Panc1 (cell line): Measurements from ENCODE around the gene TRIM39. TPM values are rescaled to one million over a fixed set of nuclear protein-coding genes. Genes with fewer than 3 reads are reported as not detected.

Experiments used
- ATAC-seq: fragments of 200-7000 bp; cut with Tn5 transposase; 2 replicates; pipeline ENCODE4 v1.9.1; 2020; ENCODE audit warnings: mild to moderate bottlenecking, moderate library complexity
- BruUV-seq: library from RNA; stranded (reverse); fragments of 400-500 nt; replicated peaks from 2 replicates; lab custom pipeline; 2021; lab: Mats Ljungman, UMichigan
- CTCF ChIA-PET: fragments of 300-600 bp; sonication (Branson Sonifier 250); formaldehyde crosslinking; loops from one replicate; lab custom pipeline; 2022; ENCODE audit warnings: antibody characterized with exemption; lab: Charles Lee
- POLR2A ChIA-PET: fragments of 300-600 bp; sonication (Branson Sonifier 250); formaldehyde crosslinking; loops from one replicate; lab custom pipeline; 2022; ENCODE audit warnings: antibody characterized with exemption; lab: Charles Lee
- DNase-seq: peaks from one replicate; pipeline ENCODE4 v3.0.0-alpha.2; 2010; ENCODE audit warnings: low read depth, low spot score
- H3K27ac ChIP-seq: 2 replicates; pipeline ENCODE4 v1.5.1; 2011; ENCODE audit warnings: mild to moderate bottlenecking, low read length, inconsistent platforms
- H3K27me3 ChIP-seq: fragments of 200-500 bp; sonication (Bioruptor generic); 2 replicates; pipeline ENCODE4 v1.6.0; 2014; ENCODE audit warnings: low read length, inconsistent platforms; ENCODE audit not compliant: control insufficient read depth, insufficient read depth
- H3K36me3 ChIP-seq: fragments of 200-500 bp; sonication (Bioruptor generic); 2 replicates; pipeline ENCODE4 v1.5.1; 2014; ENCODE audit warnings: inconsistent platforms, mild to moderate bottlenecking, low read length, moderate library complexity; ENCODE audit not compliant: control insufficient read depth, insufficient read depth
- H3K4me1 ChIP-seq: 2 replicates; pipeline ENCODE4 v1.5.1; 2011; ENCODE audit warnings: inconsistent platforms, mild to moderate bottlenecking, low read length, moderate library complexity; ENCODE audit not compliant: control insufficient read depth, insufficient read depth
- H3K4me3 ChIP-seq, 2 experiments: 2 replicates each; pipeline ENCODE4 v1.5.1; 2011 to 2012; ENCODE audit warnings: low read depth in 2 of 2, low read length in 2 of 2, mild to moderate bottlenecking in 2 of 2, inconsistent platforms in 1 of 2, moderate library complexity in 1 of 2
- H3K9me3 ChIP-seq: fragments of 200-500 bp; sonication (Bioruptor generic); 2 replicates; pipeline ENCODE4 v1.5.1; 2014; ENCODE audit warnings: low read depth, mild to moderate bottlenecking, inconsistent platforms, low read length, moderate library complexity; ENCODE audit not compliant: control insufficient read depth, insufficient read depth
- POLR2AphosphoS5 ChIP-seq: IDR thresholded peaks from 2 replicates; pipeline ENCODE4 v1.6.1; 2012; ENCODE audit warnings: mild to moderate bottlenecking, low read depth, low read length, moderate library complexity
- SIN3A ChIP-seq: IDR thresholded peaks from 2 replicates; pipeline ENCODE4 v1.6.1; 2012; ENCODE audit warnings: low read depth, mild to moderate bottlenecking, low read length, moderate library complexity, borderline replicate concordance; ENCODE audit not compliant: insufficient read depth
- TCF7L2 ChIP-seq: IDR thresholded peaks from 2 replicates; pipeline ENCODE4 v1.6.1; 2011; ENCODE audit warnings: mild to moderate bottlenecking, low read depth, low read length, inconsistent platforms
- in situ Hi-C: cut with HindIII; loops from 2 replicates; pipeline ENCODE4 v1.10.0; 2016; ENCODE audit warnings: low sequenced_read_pairs, low pct_unique_long_range_greater_than_20kb
- intact Hi-C: fragments of 100-400 bp; cut with micrococcal nuclease; formaldehyde crosslinking; loops from one replicate; pipeline ENCODE4 v1.10.0; 2022; ENCODE audit not compliant: unreplicated experiment
- total RNA-seq: library from RNA; stranded (reverse); gene quantifications from one replicate; pipeline ENCODE4 v1.2.1, GENCODE V29; 2021; ENCODE audit not compliant: unreplicated experiment
- TF ChIP-seq, protein P1 (sequence below): fragments of 450-650 bp; IDR thresholded peaks from 2 replicates; pipeline ENCODE4 v1.5.1; 2017; ENCODE audit warnings: mild to moderate bottlenecking
- TF ChIP-seq, protein P2 (sequence below), 2 experiments: IDR thresholded peaks; 2 replicates each; pipeline ENCODE4 v1.6.1; 2011 to 2012; ENCODE audit warnings: low read depth in 2 of 2, control low read depth in 1 of 2, low read length in 1 of 2, mild to moderate bottlenecking in 1 of 2, moderate library complexity in 1 of 2; ENCODE audit not compliant: insufficient read depth in 1 of 2

Gene TRIM39
- total RNA-seq, 1 experiment from 2014 or later, result 13.4 TPM

DNA sequence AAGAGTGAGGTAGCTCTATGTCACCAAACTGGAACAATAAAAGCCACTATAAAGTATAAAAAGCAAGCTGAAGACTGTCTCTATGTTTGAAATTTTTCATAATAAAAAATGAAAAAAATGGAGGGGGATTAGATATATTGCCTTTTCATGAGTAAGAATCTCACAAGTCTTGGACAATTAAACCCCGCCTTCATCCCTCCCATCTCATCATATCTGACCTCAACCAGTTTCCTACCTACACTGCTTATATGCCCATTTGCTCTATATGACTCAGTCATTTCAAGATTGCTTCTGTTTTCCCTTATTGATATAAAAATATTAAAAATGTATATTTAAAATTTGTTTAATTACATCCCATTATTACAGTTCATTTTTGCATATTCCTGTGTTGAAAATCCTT, 2.9 kb upstream of the TRIM39 start:
- H3K4me3 ChIP-seq, result no peak overlapping the region
- ChIA-PET POLR2A (no interaction called here), CTCF (interaction anchor here (0.7 kb wide), 1 partner anchor 155 kb away, joined by 3 read pairs; no protein-coding TSS in a partner anchor)
- no TSS peak for BruUV-seq
- peaks cover 2% of the 10 kb centered on the region; the same call in 1 of the 2 replicates for H3K36me3 ChIP-seq
- intact Hi-C loops, result no loop called here
- DNase-seq (no peak), ATAC-seq (no peak)
- H3K4me1 ChIP-seq, result peaks cover 21% of the 10 kb centered on the region
- H3K27ac ChIP-seq, result no peak overlapping the region
- in situ Hi-C loops, result no loop called here
- H3K27me3 ChIP-seq, result no peaks in the 10 kb centered on the region
- TF ChIP-seq, protein P1, sequence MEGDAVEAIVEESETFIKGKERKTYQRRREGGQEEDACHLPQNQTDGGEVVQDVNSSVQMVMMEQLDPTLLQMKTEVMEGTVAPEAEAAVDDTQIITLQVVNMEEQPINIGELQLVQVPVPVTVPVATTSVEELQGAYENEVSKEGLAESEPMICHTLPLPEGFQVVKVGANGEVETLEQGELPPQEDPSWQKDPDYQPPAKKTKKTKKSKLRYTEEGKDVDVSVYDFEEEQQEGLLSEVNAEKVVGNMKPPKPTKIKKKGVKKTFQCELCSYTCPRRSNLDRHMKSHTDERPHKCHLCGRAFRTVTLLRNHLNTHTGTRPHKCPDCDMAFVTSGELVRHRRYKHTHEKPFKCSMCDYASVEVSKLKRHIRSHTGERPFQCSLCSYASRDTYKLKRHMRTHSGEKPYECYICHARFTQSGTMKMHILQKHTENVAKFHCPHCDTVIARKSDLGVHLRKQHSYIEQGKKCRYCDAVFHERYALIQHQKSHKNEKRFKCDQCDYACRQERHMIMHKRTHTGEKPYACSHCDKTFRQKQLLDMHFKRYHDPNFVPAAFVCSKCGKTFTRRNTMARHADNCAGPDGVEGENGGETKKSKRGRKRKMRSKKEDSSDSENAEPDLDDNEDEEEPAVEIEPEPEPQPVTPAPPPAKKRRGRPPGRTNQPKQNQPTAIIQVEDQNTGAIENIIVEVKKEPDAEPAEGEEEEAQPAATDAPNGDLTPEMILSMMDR, result no peak
- TF ChIP-seq SIN3A, result no peak
- TF ChIP-seq POLR2AphosphoS5, result no peak
- TF ChIP-seq, protein P2, sequence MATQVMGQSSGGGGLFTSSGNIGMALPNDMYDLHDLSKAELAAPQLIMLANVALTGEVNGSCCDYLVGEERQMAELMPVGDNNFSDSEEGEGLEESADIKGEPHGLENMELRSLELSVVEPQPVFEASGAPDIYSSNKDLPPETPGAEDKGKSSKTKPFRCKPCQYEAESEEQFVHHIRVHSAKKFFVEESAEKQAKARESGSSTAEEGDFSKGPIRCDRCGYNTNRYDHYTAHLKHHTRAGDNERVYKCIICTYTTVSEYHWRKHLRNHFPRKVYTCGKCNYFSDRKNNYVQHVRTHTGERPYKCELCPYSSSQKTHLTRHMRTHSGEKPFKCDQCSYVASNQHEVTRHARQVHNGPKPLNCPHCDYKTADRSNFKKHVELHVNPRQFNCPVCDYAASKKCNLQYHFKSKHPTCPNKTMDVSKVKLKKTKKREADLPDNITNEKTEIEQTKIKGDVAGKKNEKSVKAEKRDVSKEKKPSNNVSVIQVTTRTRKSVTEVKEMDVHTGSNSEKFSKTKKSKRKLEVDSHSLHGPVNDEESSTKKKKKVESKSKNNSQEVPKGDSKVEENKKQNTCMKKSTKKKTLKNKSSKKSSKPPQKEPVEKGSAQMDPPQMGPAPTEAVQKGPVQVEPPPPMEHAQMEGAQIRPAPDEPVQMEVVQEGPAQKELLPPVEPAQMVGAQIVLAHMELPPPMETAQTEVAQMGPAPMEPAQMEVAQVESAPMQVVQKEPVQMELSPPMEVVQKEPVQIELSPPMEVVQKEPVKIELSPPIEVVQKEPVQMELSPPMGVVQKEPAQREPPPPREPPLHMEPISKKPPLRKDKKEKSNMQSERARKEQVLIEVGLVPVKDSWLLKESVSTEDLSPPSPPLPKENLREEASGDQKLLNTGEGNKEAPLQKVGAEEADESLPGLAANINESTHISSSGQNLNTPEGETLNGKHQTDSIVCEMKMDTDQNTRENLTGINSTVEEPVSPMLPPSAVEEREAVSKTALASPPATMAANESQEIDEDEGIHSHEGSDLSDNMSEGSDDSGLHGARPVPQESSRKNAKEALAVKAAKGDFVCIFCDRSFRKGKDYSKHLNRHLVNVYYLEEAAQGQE (IDR thresholded peaks at IDR 0.05; ENCODE audit: insufficient read depth in 1 of 2, low read depth in 2 of 2, low read length in 1 of 2), result no peak
- TF ChIP-seq TCF7L2, result no peak
- H3K9me3 ChIP-seq, result no peaks in the 10 kb centered on the region

DNA sequence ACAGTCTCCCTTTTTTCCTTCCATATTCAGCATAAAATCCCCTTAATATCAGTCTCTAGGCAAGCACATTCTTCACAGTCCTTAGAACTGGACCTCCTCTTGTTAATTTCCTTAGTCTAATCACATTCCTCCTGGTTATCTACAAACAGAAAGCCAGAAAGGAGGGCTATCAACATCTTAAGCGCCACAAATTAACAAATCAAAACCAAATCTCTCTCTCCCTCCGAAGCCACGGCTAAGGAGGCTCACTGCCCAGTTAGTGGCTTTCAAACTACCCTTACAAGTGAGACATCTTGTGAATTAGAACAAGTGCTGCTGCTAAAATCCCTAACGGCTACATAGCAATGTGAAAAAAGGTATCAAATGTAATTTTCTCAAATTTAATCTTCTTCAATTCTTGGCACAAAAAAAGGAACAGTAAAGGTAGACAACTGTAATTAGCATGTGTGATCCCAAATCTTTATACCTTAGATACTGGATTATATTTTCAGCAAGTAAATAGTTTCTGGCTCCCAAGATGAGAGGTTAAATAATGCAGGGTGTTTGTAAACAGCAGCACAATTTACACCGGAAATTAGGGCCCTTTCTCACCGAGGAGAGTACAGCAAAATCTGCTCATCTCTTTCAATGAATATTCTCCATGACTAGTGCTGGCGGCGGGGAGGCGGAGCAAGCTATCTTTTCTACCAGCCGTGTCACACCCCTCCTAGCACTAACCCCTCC, 1.4 kb upstream of the TRIM39 start:
- DNase-seq (no peak), ATAC-seq (peak; percentile 65)
- in situ Hi-C loops, result no loop called here
- TF ChIP-seq POLR2AphosphoS5 (no peak), TCF7L2 (no peak), SIN3A (no peak)
- TF ChIP-seq, protein P2 (IDR thresholded peaks at IDR 0.05; ENCODE audit: insufficient read depth in 1 of 2, low read depth in 2 of 2, low read length in 1 of 2), result no peak
- TF ChIP-seq, protein P1, result no peak
- ChIA-PET POLR2A (interaction anchor here (0.6 to 1.6 kb wide), 2 partner anchors 112 to 113 kb away, joined by 4 to 7 read pairs; partner anchors contain the start of gene TRIM26), CTCF (no interaction called here)
- Histone ChIP-seq H3K9me3 (no peaks in the 10 kb centered on the region), H3K27me3 (no peaks in the 10 kb centered on the region), H3K27ac (peak overlapping the region; percentile 92), H3K36me3 (peaks cover 2% of the 10 kb centered on the region; the same call in 1 of the 2 replicates), H3K4me3 (peak overlapping the region; percentile 92 to 100), H3K4me1 (peaks cover 21% of the 10 kb centered on the region)
- intact Hi-C loops, result no loop called here
- TSS peak; percentile 83 for BruUV-seq
